ENCODE data around the gene PTPRM. TPM values are rescaled to one million over a fixed set of nuclear protein-coding genes. Genes with fewer than 3 reads are reported as not detected.

PTPRM gene
- polyA plus RNA-seq, 1 of the 3 experiments (the other 2 are of a cell fraction) = 16.0 TPM

- no peaks in the 10 kb centered on the region for H3K9me3 ChIP-seq
- H3K79me2 ChIP-seq (ENCODE audit: insufficient read depth) = no peaks in the 10 kb centered on the region
- H3K36me3 ChIP-seq (replicated peaks in 1 of 2; ENCODE audit: control insufficient read depth in 1 of 2, insufficient read depth in 2 of 2, low read length in 1 of 2) = no peaks in the 10 kb centered on the region
- no peak overlapping the region for H3K9ac ChIP-seq
- POLR2A ChIA-PET = no interaction called here
- H3K4me1 ChIP-seq (ENCODE audit: control insufficient read depth in 1 of 2, insufficient read depth in 2 of 2, low read depth in 1 of 2, low read length in 1 of 2) = peaks cover 0 to 13% of the 10 kb centered on the region in 2 experiments; a peak in 1 of 4 replicates
- no peak overlapping the region for H2AFZ ChIP-seq (ENCODE audit: low read depth)
- H3K4me3 ChIP-seq (ENCODE audit: low read depth in 2 of 2, low read length in 1 of 2) = no peak overlapping the region
- whole genome bisulfite sequencing (ENCODE audit: low lambda C conversion rate) = 80% methylated on average over 2 of the region's 5 CpGs
- no peak for DNase-seq
- TF ChIP-seq FOXJ3 (CRISPR knock-in tag; IDR thresholded peaks at IDR 0.05) = no peak
- TF ChIP-seq NFIC (IDR thresholded peaks at IDR 0.05; ENCODE audit: borderline replicate concordance) = no peak
- no peak for TF ChIP-seq RFX5 (IDR thresholded peaks at IDR 0.05; ENCODE audit: low read length)
- TF ChIP-seq MAX (IDR thresholded peaks at IDR 0.05; ENCODE audit: low read depth) = no peak
- H3K27ac ChIP-seq (ENCODE audit: low read depth in 2 of 2, low read length in 1 of 2) = peak overlapping the region in 1 of 2 experiments; percentile 28; a peak in 1 of 4 replicates
- no peaks in the 10 kb centered on the region for H3K9me2 ChIP-seq
- H3F3A ChIP-seq (replicated peaks; ENCODE audit: insufficient read depth) = no peaks in the 10 kb centered on the region
- no peaks in the 10 kb centered on the region for H4K20me1 ChIP-seq (ENCODE audit: insufficient read depth)
- no peaks in the 10 kb centered on the region; the same call in 1 of the 2 replicates for H3K27me3 ChIP-seq (ENCODE audit: insufficient read depth)
- no peak overlapping the region for H3K4me2 ChIP-seq
- CTCF ChIA-PET = interaction anchor here (0.9 to 1.8 kb wide), 2 partner anchors 16 to 114 kb away, joined by 3 to 6 read pairs; no protein-coding TSS in a partner anchor
Measured at GRCh38 chr18:8366070-8366469, 799.0 kb downstream of the PTPRM start.

DNA sequence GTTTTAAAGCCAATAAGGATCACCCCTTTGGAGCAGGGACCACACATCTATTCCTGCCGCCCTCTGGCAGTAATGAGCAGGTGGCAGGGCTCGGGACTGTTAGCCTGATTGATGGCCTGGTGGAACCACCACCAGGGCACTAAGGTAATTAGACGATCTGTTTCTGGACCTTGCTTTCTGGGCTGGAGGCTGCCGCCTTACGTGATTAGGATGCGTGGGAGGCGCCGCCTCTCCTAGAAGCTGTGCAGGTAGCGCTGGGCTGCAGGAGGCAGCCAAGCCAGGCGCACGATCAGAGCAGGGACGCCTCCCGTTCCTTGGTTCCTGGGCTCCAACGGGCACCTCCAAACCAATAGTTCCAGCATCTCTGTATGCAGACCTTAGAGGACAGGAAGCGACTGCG lies 799.5 kb downstream of the PTPRM start:
- ChIA-PET CTCF (interaction anchor here (1.8 kb wide), 1 partner anchor 114 kb away, joined by 6 read pairs; no protein-coding TSS in a partner anchor), POLR2A (no interaction called here)
- Histone ChIP-seq H3F3A (replicated peaks; ENCODE audit: insufficient read depth) (no peaks in the 10 kb centered on the region), H3K27me3 (ENCODE audit: insufficient read depth) (no peaks in the 10 kb centered on the region; the same call in 1 of the 2 replicates), H3K4me2 (no peak overlapping the region), H3K36me3 (replicated peaks in 1 of 2; ENCODE audit: control insufficient read depth in 1 of 2, insufficient read depth in 2 of 2, low read length in 1 of 2) (no peaks in the 10 kb centered on the region), H3K4me3 (ENCODE audit: low read depth in 2 of 2, low read length in 1 of 2) (no peak overlapping the region), H4K20me1 (ENCODE audit: insufficient read depth) (no peaks in the 10 kb centered on the region), H2AFZ (ENCODE audit: low read depth) (no peak overlapping the region), H3K27ac (ENCODE audit: low read depth in 2 of 2, low read length in 1 of 2) (no peak overlapping the region; a peak in 1 of 4 replicates), H3K9me2 (no peaks in the 10 kb centered on the region), H3K9ac (no peak overlapping the region), H3K4me1 (ENCODE audit: control insufficient read depth in 1 of 2, insufficient read depth in 2 of 2, low read depth in 1 of 2, low read length in 1 of 2) (peaks cover 0 to 13% of the 10 kb centered on the region in 2 experiments; a peak in 1 of 4 replicates), H3K9me3 (no peaks in the 10 kb centered on the region), H3K79me2 (ENCODE audit: insufficient read depth) (no peaks in the 10 kb centered on the region)
- TF ChIP-seq USF1 (IDR thresholded peaks at IDR 0.05; ENCODE audit: borderline replicate concordance, low read depth) (no peak), GABPA (IDR thresholded peaks at IDR 0.05; ENCODE audit: low read depth) (no peak), EZH2phosphoT487 (IDR thresholded peaks at IDR 0.05; ENCODE audit: borderline replicate concordance, low read depth) (no peak), RAD21 (IDR thresholded peaks at IDR 0.05; ENCODE audit: low read length) (no peak), TAF1 (IDR thresholded peaks at IDR 0.05; ENCODE audit: borderline replicate concordance, low read depth, low read length) (no peak), FOSL2 (IDR thresholded peaks at IDR 0.05; ENCODE audit: borderline replicate concordance, low read depth) (no peak), RFX5 (IDR thresholded peaks at IDR 0.05; ENCODE audit: low read length) (no peak)
- DNase-seq = peak; percentile 48
- 72% methylated on average over 9 of the region's 16 CpGs for WGBS (ENCODE audit: low lambda C conversion rate)
